ENCODE data around the gene SIGLEC12. TPM values are rescaled to one million over a fixed set of nuclear protein-coding genes. Genes with fewer than 3 reads are reported as not detected.

Gene SIGLEC12
- total and polyA plus RNA-seq, 9 of the 15 experiments (the other 6 are each of a cell fraction or from before 2014, with no cell fraction given) = 0.08 to 1.3 (median 0.54) TPM

- TF ChIP-seq, protein P1, sequence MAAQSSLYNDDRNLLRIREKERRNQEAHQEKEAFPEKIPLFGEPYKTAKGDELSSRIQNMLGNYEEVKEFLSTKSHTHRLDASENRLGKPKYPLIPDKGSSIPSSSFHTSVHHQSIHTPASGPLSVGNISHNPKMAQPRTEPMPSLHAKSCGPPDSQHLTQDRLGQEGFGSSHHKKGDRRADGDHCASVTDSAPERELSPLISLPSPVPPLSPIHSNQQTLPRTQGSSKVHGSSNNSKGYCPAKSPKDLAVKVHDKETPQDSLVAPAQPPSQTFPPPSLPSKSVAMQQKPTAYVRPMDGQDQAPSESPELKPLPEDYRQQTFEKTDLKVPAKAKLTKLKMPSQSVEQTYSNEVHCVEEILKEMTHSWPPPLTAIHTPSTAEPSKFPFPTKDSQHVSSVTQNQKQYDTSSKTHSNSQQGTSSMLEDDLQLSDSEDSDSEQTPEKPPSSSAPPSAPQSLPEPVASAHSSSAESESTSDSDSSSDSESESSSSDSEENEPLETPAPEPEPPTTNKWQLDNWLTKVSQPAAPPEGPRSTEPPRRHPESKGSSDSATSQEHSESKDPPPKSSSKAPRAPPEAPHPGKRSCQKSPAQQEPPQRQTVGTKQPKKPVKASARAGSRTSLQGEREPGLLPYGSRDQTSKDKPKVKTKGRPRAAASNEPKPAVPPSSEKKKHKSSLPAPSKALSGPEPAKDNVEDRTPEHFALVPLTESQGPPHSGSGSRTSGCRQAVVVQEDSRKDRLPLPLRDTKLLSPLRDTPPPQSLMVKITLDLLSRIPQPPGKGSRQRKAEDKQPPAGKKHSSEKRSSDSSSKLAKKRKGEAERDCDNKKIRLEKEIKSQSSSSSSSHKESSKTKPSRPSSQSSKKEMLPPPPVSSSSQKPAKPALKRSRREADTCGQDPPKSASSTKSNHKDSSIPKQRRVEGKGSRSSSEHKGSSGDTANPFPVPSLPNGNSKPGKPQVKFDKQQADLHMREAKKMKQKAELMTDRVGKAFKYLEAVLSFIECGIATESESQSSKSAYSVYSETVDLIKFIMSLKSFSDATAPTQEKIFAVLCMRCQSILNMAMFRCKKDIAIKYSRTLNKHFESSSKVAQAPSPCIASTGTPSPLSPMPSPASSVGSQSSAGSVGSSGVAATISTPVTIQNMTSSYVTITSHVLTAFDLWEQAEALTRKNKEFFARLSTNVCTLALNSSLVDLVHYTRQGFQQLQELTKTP (IDR thresholded peaks at IDR 0.05; ENCODE audit: low read depth in 1 of 2, partially characterized antibody in 2 of 2) = no peak
- peak; percentile 66 to 77 for TF ChIP-seq E2F6 (IDR thresholded peaks at IDR 0.05; ENCODE audit: borderline replicate concordance in 1 of 2, extremely low read depth in 1 of 2, insufficient read depth in 1 of 2, insufficient read length in 1 of 2, low read depth in 1 of 2, low read length in 1 of 2, poor library complexity in 1 of 2, severe bottlenecking in 1 of 2)
- TF ChIP-seq, protein P2, sequence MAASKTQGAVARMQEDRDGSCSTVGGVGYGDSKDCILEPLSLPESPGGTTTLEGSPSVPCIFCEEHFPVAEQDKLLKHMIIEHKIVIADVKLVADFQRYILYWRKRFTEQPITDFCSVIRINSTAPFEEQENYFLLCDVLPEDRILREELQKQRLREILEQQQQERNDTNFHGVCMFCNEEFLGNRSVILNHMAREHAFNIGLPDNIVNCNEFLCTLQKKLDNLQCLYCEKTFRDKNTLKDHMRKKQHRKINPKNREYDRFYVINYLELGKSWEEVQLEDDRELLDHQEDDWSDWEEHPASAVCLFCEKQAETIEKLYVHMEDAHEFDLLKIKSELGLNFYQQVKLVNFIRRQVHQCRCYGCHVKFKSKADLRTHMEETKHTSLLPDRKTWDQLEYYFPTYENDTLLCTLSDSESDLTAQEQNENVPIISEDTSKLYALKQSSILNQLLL (CRISPR knock-in tag; IDR thresholded peaks at IDR 0.05; ENCODE audit: borderline replicate concordance) = no peak
- no peak for TF ChIP-seq OTX1 (CRISPR knock-in tag; IDR thresholded peaks at IDR 0.05)
- TF ChIP-seq HES1 (IDR thresholded peaks at IDR 0.05; ENCODE audit: low read depth) = no peak
- no peak for TF ChIP-seq EGR1 (conservative IDR thresholded peaks at IDR 0.05)
- TF ChIP-seq KLF13 (tag; IDR thresholded peaks at IDR 0.05; ENCODE audit: borderline replicate concordance, low read depth) = no peak
- no peak for TF ChIP-seq FOXA1 (IDR thresholded peaks at IDR 0.05; ENCODE audit: borderline replicate concordance)
- no peak for TF ChIP-seq JUND (IDR thresholded peaks at IDR 0.05; ENCODE audit: borderline replicate concordance, low read depth, low read length)
- TF ChIP-seq JUND (tag; IDR thresholded peaks at IDR 0.05; ENCODE audit: borderline replicate concordance, low read depth, low read length) = no peak
- TF ChIP-seq KLF6 (CRISPR knock-in tag; IDR thresholded peaks at IDR 0.05; ENCODE audit: borderline replicate concordance) = no peak
- TF ChIP-seq ZEB2 (IDR thresholded peaks at IDR 0.05) = no peak
- no peak for TF ChIP-seq SP1 (CRISPR knock-in tag; IDR thresholded peaks at IDR 0.05)
- TF ChIP-seq HDAC1 (IDR thresholded peaks at IDR 0.05) = peak in 1 of 2 experiments; percentile 26; a peak in 2 of 4 replicates
- TF ChIP-seq PCBP1 (IDR thresholded peaks at IDR 0.05; ENCODE audit: low read depth, low read length, poor library complexity, severe bottlenecking) = no peak
- no peak for TF ChIP-seq TCF3 (CRISPR knock-in tag; IDR thresholded peaks at IDR 0.05)
- no peak for TF ChIP-seq ATF7 (IDR thresholded peaks at IDR 0.05)
- TF ChIP-seq ZC3H8 (IDR thresholded peaks at IDR 0.05) = no peak
- TF ChIP-seq KLF16 (IDR thresholded peaks at IDR 0.05) = no peak
- TF ChIP-seq PML (IDR thresholded peaks at IDR 0.05; ENCODE audit: low read length) = 0 out of 2 replicates have a peak, but pooled peaks have one; percentile 2
- TF ChIP-seq, protein P3, sequence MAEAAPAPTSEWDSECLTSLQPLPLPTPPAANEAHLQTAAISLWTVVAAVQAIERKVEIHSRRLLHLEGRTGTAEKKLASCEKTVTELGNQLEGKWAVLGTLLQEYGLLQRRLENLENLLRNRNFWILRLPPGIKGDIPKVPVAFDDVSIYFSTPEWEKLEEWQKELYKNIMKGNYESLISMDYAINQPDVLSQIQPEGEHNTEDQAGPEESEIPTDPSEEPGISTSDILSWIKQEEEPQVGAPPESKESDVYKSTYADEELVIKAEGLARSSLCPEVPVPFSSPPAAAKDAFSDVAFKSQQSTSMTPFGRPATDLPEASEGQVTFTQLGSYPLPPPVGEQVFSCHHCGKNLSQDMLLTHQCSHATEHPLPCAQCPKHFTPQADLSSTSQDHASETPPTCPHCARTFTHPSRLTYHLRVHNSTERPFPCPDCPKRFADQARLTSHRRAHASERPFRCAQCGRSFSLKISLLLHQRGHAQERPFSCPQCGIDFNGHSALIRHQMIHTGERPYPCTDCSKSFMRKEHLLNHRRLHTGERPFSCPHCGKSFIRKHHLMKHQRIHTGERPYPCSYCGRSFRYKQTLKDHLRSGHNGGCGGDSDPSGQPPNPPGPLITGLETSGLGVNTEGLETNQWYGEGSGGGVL (CRISPR knock-in tag; IDR thresholded peaks at IDR 0.05) = no peak
Measured at GRCh38 chr19:51469162-51469561, 32.4 kb downstream of the SIGLEC12 start (continued).

All from K562 (cell line).